Putamen (tissue), 1 donor: ENCODE data around the gene HINFP.
A peak's percentile ranks its signal among the peaks of the same experiment; 100 is the strongest.
"Not testable (repeated sequence)": the region's sequence is repeated elsewhere in the genome, so short reads cannot be mapped to it uniquely, and the experiment has no call there.

Source experiments
- DNase-seq: peaks from one replicate; pipeline ENCODE4 v3.0.0-alpha.2; 2016; ENCODE audit warnings: low spot score

HINFP gene

GRCh38 chr11:119100246-119100970, 21.0 kb upstream of the HINFP start:
- DNase-seq, result no peak

GRCh38 chr11:119100994-119101758, 20.2 kb upstream of the HINFP start:
- no peak for DNase-seq

- DNase-seq, result peak; percentile 96
Measured at GRCh38 chr11:119101759-119102423, 19.5 kb upstream of the HINFP start, which contains the start of gene DPAGT1. Gene DPAGT1, minus strand, starts transcription at chr11:119101853. Its CDS starts 198 bp downstream, at chr11:119101655.

GRCh38 chr11:119103161-119103664, 18.2 kb upstream of the HINFP start:
- not testable (repeated sequence) for DNase-seq

- DNase-seq, result no peak
Measured at GRCh38 chr11:119103793-119104192, 17.6 kb upstream of the HINFP start.

GRCh38 chr11:119106564-119107537, 14.5 kb upstream of the HINFP start, which contains the start of gene C2CD2L:
Gene C2CD2L, plus strand, starts transcription at chr11:119107344. Its CDS starts 398 bp downstream, at chr11:119107742.
- DNase-seq, result peak; percentile 91

- no peak for DNase-seq
Measured at GRCh38 chr11:119107538-119108145, 13.7 kb upstream of the HINFP start.

- no peak for DNase-seq
Measured at GRCh38 chr11:119108146-119108856, 13.1 kb upstream of the HINFP start.

GRCh38 chr11:119108857-119109221, 12.5 kb upstream of the HINFP start:
- no peak for DNase-seq

GRCh38 chr11:119109843-119110242, 11.5 kb upstream of the HINFP start:
- DNase-seq, result no peak

GRCh38 chr11:119110439-119110838, 10.9 kb upstream of the HINFP start:
- peak; percentile 75 for DNase-seq

- no peak for DNase-seq
Measured at GRCh38 chr11:119111361-119111925, 9.9 kb upstream of the HINFP start.

GRCh38 chr11:119112314-119113020, 8.9 kb upstream of the HINFP start:
- DNase-seq, result no peak

GRCh38 chr11:119113716-119114115, 7.7 kb upstream of the HINFP start:
- DNase-seq, result no peak

GRCh38 chr11:119114351-119114750, 7.0 kb upstream of the HINFP start:
- no peak for DNase-seq

- DNase-seq, result no peak
Measured at GRCh38 chr11:119115484-119116234, 5.7 kb upstream of the HINFP start.

- DNase-seq, result no peak
Measured at GRCh38 chr11:119116235-119116594, 5.2 kb upstream of the HINFP start.

GRCh38 chr11:119116601-119117000, 4.8 kb upstream of the HINFP start:
- DNase-seq, result no peak
